Keratinocyte (primary cell): ENCODE results near the gene IFIT2. TPM values are rescaled to one million over a fixed set of nuclear protein-coding genes. Genes with fewer than 3 reads are reported as not detected.

Experiments
- DNase-seq: peaks from one replicate; pipeline ENCODE4 v3.0.0-alpha.2; 2011; ENCODE audit warnings: low read depth, missing footprints, low spot score
- FAIRE-seq: peaks from 2 replicates; lab custom pipeline; 2011; peaks lifted over from hg19 to GRCh38; lab: Jason Lieb, UNC
- H2AFZ ChIP-seq: 2 replicates; pipeline ENCODE4 v1.6.0; 2012; ENCODE audit warnings: low read length, control low read depth, inconsistent platforms; ENCODE audit not compliant: control insufficient read depth
- H3K27ac ChIP-seq: 2 replicates; pipeline ENCODE4 v1.5.1; 2011; ENCODE audit warnings: low read length; ENCODE audit not compliant: control insufficient read depth, insufficient read depth
- H3K27me3 ChIP-seq: 3 replicates; pipeline ENCODE4 v1.6.0; 2011; ENCODE audit warnings: low read length; ENCODE audit not compliant: control insufficient read depth, insufficient read depth; ENCODE audit errors: extremely low read depth
- H3K36me3 ChIP-seq, 2 experiments: 2 replicates in 1 of 2; 3 replicates in 1 of 2; pipeline ENCODE4 v1.5.1; 2011; ENCODE audit warnings: low read length in 2 of 2, mild to moderate bottlenecking in 1 of 2; ENCODE audit not compliant: control insufficient read depth in 2 of 2, insufficient read depth in 2 of 2; ENCODE audit errors: extremely low read depth in 1 of 2
- H3K4me1 ChIP-seq: 3 replicates; pipeline ENCODE4 v1.5.1; 2011; ENCODE audit warnings: low read length; ENCODE audit not compliant: control insufficient read depth, insufficient read depth; ENCODE audit errors: extremely low read depth
- H3K4me2 ChIP-seq: 3 replicates; pipeline ENCODE4 v1.6.0; 2011; ENCODE audit warnings: low read depth, low read length; ENCODE audit not compliant: control insufficient read depth, insufficient read depth; ENCODE audit errors: extremely low read depth
- H3K4me3 ChIP-seq, 3 experiments: fragments of 200-600 bp in 1 of 3; sonication (generic) in 1 of 3; 2 replicates in 2 of 3; 3 replicates in 1 of 3; pipeline ENCODE4 v1.5.1; 2011 to 2016; ENCODE audit warnings: low read length in 3 of 3, mild to moderate bottlenecking in 3 of 3, control low read depth in 2 of 3, inconsistent platforms in 1 of 3, low read depth in 1 of 3, mixed read lengths in 1 of 3, mixed run types in 1 of 3, moderate library complexity in 1 of 3; ENCODE audit not compliant: control insufficient read depth in 2 of 3, insufficient read depth in 2 of 3; ENCODE audit errors: extremely low read depth in 1 of 3
- H3K79me2 ChIP-seq: 2 replicates; pipeline ENCODE4 v1.6.0; 2012; ENCODE audit warnings: low read length; ENCODE audit not compliant: control insufficient read depth, insufficient read depth
- H3K9ac ChIP-seq: 3 replicates; pipeline ENCODE4 v1.6.0; 2011; ENCODE audit warnings: low read length; ENCODE audit not compliant: control insufficient read depth, insufficient read depth; ENCODE audit errors: extremely low read depth
- H3K9me1 ChIP-seq: 3 replicates; pipeline ENCODE4 v1.6.0; 2011; ENCODE audit warnings: low read length; ENCODE audit not compliant: control insufficient read depth, insufficient read depth; ENCODE audit errors: extremely low read depth
- H3K9me3 ChIP-seq: 2 replicates; pipeline ENCODE4 v1.5.1; 2012; ENCODE audit warnings: low read depth, low read length; ENCODE audit not compliant: control insufficient read depth
- H4K20me1 ChIP-seq: 3 replicates; pipeline ENCODE4 v1.6.0; 2011; ENCODE audit warnings: low read length; ENCODE audit not compliant: control insufficient read depth, insufficient read depth; ENCODE audit errors: extremely low read depth
- EZH2 ChIP-seq: IDR thresholded peaks from one replicate; pipeline ENCODE4 v1.6.1; 2012; ENCODE audit warnings: inconsistent platforms, mild to moderate bottlenecking, low read length, moderate library complexity
- dilution Hi-C: fragments of 300-500 bp; cut with MboI; formaldehyde crosslinking; loops from one replicate; pipeline ENCODE4 v1.7.0; 2020; ENCODE audit warnings: low sequenced_read_pairs; ENCODE audit not compliant: extremely low pct_ligation_motif_present
- polyA plus RNA-seq, 5 experiments: library from polyadenylated mRNA; depleted of rRNA in 3 of 5; stranded (reverse) in 3 of 5; stranded (forward) in 1 of 5; unstranded in 1 of 5; fragments of >200 nt; gene quantifications; 1 replicate in 1 of 5; 2 replicates in 3 of 5; 3 replicates in 1 of 5; pipeline versions ENCODE4 v1.2.1 to v1.2.3, GENCODE V29; 2011 to 2012; ENCODE audit warnings: missing spikeins in 2 of 5, low read depth in 1 of 5, low replicate concordance in 1 of 5
- TF ChIP-seq, protein P1 (sequence below), 3 experiments: IDR thresholded peaks in 1 of 3; conservative IDR thresholded peaks in 1 of 3; optimal IDR thresholded peaks in 1 of 3; 2 replicates in 2 of 3; 3 replicates in 1 of 3; pipeline versions ENCODE3 to v1.5.1; 2011; ENCODE audit warnings: low read length in 3 of 3, mild to moderate bottlenecking in 3 of 3, moderate library complexity in 2 of 3, control low read depth in 1 of 3, inconsistent platforms in 1 of 3; ENCODE audit not compliant: insufficient read depth in 2 of 3; ENCODE audit errors: extremely low read depth in 1 of 3

Gene IFIT2
- polyA plus RNA-seq, 1 donor (not counting 4 experiments of a cell fraction or from before 2014, with no cell fraction given) = 3.9 TPM

DNA sequence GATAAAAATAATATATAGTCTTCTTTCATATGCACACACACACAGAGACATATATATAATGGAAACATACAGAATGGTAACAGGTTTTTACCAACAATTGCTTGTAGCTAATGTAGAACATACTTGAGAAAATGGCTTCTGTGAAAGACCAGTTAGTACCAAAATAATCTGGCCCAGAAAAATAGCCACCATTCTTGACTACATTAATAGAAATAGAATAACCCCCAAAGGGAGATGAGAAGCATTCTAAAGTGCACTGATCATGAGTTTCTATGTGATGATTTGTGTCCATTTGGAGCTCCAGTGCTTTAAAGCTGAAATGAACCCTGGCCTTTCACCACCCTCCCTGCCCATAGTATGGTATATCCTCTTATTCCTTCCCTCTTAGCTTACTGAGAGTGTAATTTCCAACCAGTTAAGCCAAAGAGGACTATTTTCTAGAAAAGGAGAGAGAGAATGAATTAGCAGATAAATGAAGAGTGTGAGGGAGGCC lies 22.9 kb upstream of the IFIT2 start:
- Histone ChIP-seq H3K27ac (peak overlapping the region; percentile 50), H3K4me1 (peaks cover 67% of the 10 kb centered on the region), H4K20me1 (no peaks in the 10 kb centered on the region), H3K4me3 (peak overlapping the region in 1 of 3 experiments; percentile 24), H3K9ac (no peak overlapping the region), H2AFZ (no peak overlapping the region), H3K27me3 (no peaks in the 10 kb centered on the region), H3K9me1 (peaks cover 2% of the 10 kb centered on the region), H3K36me3 (no peaks in the 10 kb centered on the region), H3K9me3 (no peaks in the 10 kb centered on the region), H3K79me2 (no peaks in the 10 kb centered on the region), H3K4me2 (peak overlapping the region; percentile 52)
- FAIRE-seq (no peak), DNase-seq (no peak)
- TF ChIP-seq, protein P1, sequence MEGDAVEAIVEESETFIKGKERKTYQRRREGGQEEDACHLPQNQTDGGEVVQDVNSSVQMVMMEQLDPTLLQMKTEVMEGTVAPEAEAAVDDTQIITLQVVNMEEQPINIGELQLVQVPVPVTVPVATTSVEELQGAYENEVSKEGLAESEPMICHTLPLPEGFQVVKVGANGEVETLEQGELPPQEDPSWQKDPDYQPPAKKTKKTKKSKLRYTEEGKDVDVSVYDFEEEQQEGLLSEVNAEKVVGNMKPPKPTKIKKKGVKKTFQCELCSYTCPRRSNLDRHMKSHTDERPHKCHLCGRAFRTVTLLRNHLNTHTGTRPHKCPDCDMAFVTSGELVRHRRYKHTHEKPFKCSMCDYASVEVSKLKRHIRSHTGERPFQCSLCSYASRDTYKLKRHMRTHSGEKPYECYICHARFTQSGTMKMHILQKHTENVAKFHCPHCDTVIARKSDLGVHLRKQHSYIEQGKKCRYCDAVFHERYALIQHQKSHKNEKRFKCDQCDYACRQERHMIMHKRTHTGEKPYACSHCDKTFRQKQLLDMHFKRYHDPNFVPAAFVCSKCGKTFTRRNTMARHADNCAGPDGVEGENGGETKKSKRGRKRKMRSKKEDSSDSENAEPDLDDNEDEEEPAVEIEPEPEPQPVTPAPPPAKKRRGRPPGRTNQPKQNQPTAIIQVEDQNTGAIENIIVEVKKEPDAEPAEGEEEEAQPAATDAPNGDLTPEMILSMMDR (optimal IDR thresholded peaks at IDR 0.05 in 1 of 3, IDR thresholded peaks at IDR 0.05 in 1 of 3, conservative IDR thresholded peaks at IDR 0.05 in 1 of 3; ENCODE audit: extremely low read depth in 1 of 3, insufficient read depth in 2 of 3, low read length in 3 of 3) = no peak
- no peak for TF ChIP-seq EZH2
- dilution Hi-C loops = no loop called here

DNA sequence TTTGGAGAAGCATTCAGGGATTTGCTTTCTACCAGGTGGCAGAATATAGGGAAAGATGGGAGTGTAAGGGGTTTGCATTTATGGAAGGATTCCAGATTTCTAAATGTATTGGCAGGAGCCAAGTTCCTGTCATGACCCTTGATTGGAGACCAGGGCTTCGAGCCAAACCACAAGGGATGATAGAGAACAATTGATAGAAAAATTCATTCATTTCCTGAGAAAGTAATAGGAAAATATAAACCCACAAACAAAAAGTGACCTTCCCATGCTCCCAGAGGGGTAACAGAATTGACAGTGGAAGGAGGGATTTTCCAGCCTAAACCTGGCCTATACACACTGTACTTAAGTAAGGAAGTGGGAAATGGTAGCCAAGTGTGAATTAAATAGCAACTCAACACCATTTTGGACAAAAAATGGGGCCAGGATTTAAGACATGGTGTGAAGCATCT lies 22.4 kb upstream of the IFIT2 start:
- no peaks in the 10 kb centered on the region for H3K36me3 ChIP-seq
- no peaks in the 10 kb centered on the region for H3K9me3 ChIP-seq
- peaks cover 71% of the 10 kb centered on the region for H3K4me1 ChIP-seq
- peak overlapping the region; percentile 52 for H3K4me2 ChIP-seq
- no peaks in the 10 kb centered on the region for H3K27me3 ChIP-seq
- H3K27ac ChIP-seq = peak overlapping the region; percentile 50
- no peaks in the 10 kb centered on the region for H3K79me2 ChIP-seq
- peak; percentile 95 for FAIRE-seq
- H3K4me3 ChIP-seq = peak overlapping the region in 1 of 3 experiments; percentile 26
- no peak for DNase-seq
- dilution Hi-C loops = no loop called here
- H4K20me1 ChIP-seq = no peaks in the 10 kb centered on the region
- no peak overlapping the region for H3K9ac ChIP-seq
- H3K9me1 ChIP-seq = peaks cover 2% of the 10 kb centered on the region
- no peak overlapping the region for H2AFZ ChIP-seq
- TF ChIP-seq, protein P1 (optimal IDR thresholded peaks at IDR 0.05 in 1 of 3, IDR thresholded peaks at IDR 0.05 in 1 of 3, conservative IDR thresholded peaks at IDR 0.05 in 1 of 3; ENCODE audit: extremely low read depth in 1 of 3, insufficient read depth in 2 of 3, low read length in 3 of 3) = no peak
- TF ChIP-seq EZH2 = no peak
